ENCODE results near the gene INSYN2B. TPM values are rescaled to one million over a fixed set of nuclear protein-coding genes. Genes with fewer than 3 reads are reported as not detected.

INSYN2B gene
- total RNA-seq, 1 experiment from 2014 or later, result not detected

GRCh38 chr5:169993485-169993790 is 13.1 kb upstream of the INSYN2B start:
- Mint-ChIP-seq H3K27me3 (ENCODE audit: low read depth) (no peaks in the 10 kb centered on the region), H3K4me1 (0 out of 2 replicates have a peak, but pooled peaks cover 3% of the 10 kb centered on the region), H3K9me3 (no peaks in the 10 kb centered on the region), H3K27ac (no peak overlapping the region; the same call in 1 of the 2 replicates), H3K4me3 (no peak overlapping the region), H3K36me3 (no peaks in the 10 kb centered on the region)
- ChIA-PET CTCF (interaction anchor here (2.5 kb wide), 1 partner anchor 13 kb away, joined by 22 read pairs; the partner anchor contains the start of gene INSYN2B), POLR2A (interaction anchor here (1.1 kb wide), 1 partner anchor 22 kb away, joined by 4 read pairs; no protein-coding TSS in a partner anchor)
- DNase-seq (ENCODE audit: low spot score) (no peak), ATAC-seq (no peak)
- TF ChIP-seq CBFB (CRISPR knock-in tag; IDR thresholded peaks at IDR 0.05; ENCODE audit: low read depth) (no peak), NFYB (CRISPR knock-in tag; conservative IDR thresholded peaks at IDR 0.05; ENCODE audit: low read depth) (no peak), NFATC4 (CRISPR knock-in tag; IDR thresholded peaks at IDR 0.05) (no peak), CTCF (IDR thresholded peaks at IDR 0.05) (no peak), OVOL2 (CRISPR knock-in tag; IDR thresholded peaks at IDR 0.05; ENCODE audit: borderline replicate concordance) (no peak), NR2C2 (CRISPR knock-in tag; IDR thresholded peaks at IDR 0.05) (no peak), ZNF121 (CRISPR knock-in tag; IDR thresholded peaks at IDR 0.05) (no peak), JAZF1 (CRISPR knock-in tag; IDR thresholded peaks at IDR 0.05) (no peak), CDX4 (CRISPR knock-in tag; IDR thresholded peaks at IDR 0.05; ENCODE audit: borderline replicate concordance) (no peak), ATF6 (CRISPR knock-in tag; IDR thresholded peaks at IDR 0.05) (no peak), ARID4B (CRISPR knock-in tag; IDR thresholded peaks at IDR 0.05; ENCODE audit: borderline replicate concordance) (no peak), MYBL2 (CRISPR knock-in tag; IDR thresholded peaks at IDR 0.05) (no peak), ELF4 (CRISPR knock-in tag; IDR thresholded peaks at IDR 0.05; ENCODE audit: low read depth) (no peak), ZSCAN18 (CRISPR knock-in tag; IDR thresholded peaks at IDR 0.05) (no peak), MXD4 (CRISPR knock-in tag; IDR thresholded peaks at IDR 0.05; ENCODE audit: borderline replicate concordance) (no peak)

Measured in WTC11 (cell line).